Hepatocyte (in vitro differentiated cells): ENCODE results near the gene THOP1.

ENCODE experiments used
- CTCF ChIP-seq: fragments of 200-600 bp; sonication (generic); IDR thresholded peaks from 2 replicates; pipeline ENCODE4 v1.5.1; 2016; ENCODE audit warnings: antibody characterized with exemption, mild to moderate bottlenecking; ENCODE audit not compliant: poor library complexity
- EZH2 ChIP-seq: fragments of 200-600 bp; sonication (generic); IDR thresholded peaks from 2 replicates; pipeline ENCODE4 v1.6.1; 2016; ENCODE audit warnings: antibody characterized with exemption, mild to moderate bottlenecking, borderline replicate concordance

- TF ChIP-seq CTCF, result no peak
- TF ChIP-seq EZH2, result no peak
Observed at GRCh38 chr19:2756921-2757881, 28.1 kb upstream of the THOP1 start.
